GM12872 (cell line): Measurements from ENCODE around the gene HNRNPL.

Experiments
- TF ChIP-seq, protein P1 (sequence below): IDR thresholded peaks from 3 replicates; pipeline ENCODE4 v1.5.1; 2011; ENCODE audit warnings: low read depth, mild to moderate bottlenecking, low read length, moderate library complexity; ENCODE audit not compliant: insufficient read depth

HNRNPL gene

DNA sequence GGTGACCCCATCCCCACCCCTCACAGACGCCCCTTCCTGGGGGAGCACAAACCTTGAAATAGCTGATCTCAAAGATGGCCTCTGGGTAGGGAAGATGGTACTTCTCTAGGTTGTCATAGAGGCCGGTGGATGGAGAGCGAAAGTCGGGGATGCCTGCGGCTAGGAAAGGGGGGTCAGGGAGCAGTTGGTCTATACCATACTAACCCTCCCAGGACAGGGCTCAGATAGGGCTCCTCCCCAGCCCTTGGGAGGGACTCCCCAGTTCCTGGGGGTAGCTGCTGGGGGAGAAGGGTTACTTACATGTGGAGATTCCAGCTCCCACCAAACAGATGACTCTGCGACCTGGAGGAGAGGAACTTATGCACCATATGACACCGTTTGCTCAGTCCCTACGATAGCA, 40.0 kb upstream of the HNRNPL start:
- TF ChIP-seq, protein P1, sequence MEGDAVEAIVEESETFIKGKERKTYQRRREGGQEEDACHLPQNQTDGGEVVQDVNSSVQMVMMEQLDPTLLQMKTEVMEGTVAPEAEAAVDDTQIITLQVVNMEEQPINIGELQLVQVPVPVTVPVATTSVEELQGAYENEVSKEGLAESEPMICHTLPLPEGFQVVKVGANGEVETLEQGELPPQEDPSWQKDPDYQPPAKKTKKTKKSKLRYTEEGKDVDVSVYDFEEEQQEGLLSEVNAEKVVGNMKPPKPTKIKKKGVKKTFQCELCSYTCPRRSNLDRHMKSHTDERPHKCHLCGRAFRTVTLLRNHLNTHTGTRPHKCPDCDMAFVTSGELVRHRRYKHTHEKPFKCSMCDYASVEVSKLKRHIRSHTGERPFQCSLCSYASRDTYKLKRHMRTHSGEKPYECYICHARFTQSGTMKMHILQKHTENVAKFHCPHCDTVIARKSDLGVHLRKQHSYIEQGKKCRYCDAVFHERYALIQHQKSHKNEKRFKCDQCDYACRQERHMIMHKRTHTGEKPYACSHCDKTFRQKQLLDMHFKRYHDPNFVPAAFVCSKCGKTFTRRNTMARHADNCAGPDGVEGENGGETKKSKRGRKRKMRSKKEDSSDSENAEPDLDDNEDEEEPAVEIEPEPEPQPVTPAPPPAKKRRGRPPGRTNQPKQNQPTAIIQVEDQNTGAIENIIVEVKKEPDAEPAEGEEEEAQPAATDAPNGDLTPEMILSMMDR, result no peak

DNA sequence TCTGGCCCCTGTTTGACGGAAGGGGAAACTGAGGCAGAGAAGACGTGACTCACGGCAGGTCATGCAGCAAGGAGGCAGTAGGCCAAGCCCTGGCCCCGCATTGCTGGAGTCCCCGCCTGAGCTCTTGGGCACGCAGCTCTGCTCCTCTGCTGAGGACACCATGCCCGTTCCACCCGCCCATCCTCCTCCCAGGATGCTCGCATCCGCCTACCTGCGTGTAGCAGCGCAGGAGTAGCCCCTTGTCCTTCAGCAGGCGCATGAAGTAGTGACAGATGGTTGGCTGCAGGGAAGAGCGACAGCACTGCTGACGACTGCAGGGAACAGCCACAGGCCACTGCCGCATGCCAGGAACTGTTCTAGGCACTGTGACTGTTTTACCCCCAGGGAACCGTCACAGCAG, 39.1 kb upstream of the HNRNPL start:
- TF ChIP-seq, protein P1, result no peak

DNA sequence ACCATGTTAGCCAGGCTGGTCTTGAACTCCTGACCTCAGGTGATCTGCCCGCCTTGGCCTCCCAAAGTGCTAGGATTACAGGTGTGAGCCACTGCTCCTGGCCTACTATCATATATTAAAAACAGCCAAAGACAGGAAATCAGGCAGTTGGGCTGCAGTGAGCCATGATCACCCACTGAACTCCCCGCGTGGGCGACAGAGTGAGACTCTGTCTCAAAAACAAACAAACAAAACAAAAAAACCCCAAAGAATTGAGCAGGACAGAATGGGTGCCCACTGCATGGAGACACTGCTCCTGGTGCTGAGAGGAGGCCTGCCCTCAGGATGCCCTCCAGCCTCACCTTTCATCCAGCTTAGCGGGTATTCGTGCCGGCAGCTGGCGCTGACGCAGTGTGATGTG, 33.5 kb upstream of the HNRNPL start:
- TF ChIP-seq, protein P1, result no peak

DNA sequence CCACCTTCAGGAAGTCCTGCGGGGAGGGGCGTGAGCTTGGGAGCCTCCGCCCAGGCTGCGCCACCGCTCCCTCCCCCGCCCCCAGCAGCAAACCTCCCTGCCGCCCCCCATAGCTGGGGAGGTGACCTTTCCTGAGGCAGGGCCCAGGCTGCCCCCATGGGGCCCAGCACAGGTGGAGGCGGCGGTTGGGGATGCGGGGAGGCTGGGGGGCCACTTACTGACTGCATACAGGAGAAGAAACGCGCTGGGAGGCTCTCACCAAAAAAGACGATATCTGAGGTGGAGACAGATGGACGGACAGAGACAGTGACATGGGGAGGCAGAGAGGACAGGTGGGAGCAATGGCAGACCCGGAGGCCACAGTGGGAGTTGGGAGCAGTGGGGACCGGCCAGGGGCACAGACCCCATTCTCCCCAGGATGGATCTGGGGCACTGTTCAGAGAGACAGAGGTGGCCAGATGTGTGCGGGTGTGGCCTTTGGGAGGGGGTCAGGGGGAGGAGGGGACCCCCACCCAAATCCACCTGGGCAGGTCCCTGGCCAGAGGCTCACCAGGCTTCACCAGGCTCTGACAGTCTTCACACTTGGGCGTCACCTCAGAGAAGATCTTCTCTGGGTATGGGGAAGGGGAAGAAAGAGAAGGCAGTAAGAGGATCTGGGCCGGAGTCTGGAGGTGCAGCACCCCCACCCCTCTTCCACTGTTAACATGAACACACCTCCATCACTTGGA, 31.3 kb upstream of the HNRNPL start:
- TF ChIP-seq, protein P1, result no peak

DNA sequence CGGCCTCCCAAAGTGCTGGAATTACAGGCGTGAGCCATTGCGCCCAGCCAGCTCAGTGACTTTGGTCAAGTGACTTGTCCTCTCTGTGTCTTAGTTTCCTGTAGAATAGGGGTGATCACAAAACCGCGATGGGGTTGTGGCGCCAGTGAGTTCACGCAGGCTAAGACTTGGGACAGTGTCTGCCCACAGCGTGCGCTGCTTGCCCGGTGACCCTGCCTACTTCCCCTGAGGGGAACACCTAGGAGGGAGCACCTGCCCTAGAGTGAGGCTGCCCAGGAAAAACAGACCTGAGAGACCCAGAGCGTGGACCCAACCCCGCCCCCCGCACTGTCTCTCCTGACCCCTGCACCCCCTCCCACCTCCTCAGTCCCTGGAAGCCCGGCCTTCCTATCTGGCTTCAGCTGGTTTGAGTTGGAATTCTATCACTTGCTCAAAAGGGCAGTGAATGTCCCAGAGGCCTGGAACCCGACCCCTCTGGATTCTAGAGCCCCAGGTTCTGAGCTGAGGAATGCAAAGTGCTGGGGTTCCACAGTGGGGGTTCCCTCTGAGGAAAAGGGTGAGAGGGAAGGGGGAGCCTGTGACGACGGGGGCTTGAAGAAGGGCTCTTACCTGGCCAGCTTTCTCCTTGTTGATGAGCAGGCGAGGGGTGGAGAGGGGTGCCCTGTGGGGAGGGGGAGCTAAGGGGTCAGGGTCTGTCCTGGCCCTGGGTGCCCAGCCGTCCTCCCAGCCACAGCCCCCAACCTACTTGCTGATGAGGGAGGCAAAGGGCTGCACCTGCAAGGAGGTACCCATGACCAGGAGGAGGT, 30.5 kb upstream of the HNRNPL start:
- TF ChIP-seq, protein P1, result no peak

DNA sequence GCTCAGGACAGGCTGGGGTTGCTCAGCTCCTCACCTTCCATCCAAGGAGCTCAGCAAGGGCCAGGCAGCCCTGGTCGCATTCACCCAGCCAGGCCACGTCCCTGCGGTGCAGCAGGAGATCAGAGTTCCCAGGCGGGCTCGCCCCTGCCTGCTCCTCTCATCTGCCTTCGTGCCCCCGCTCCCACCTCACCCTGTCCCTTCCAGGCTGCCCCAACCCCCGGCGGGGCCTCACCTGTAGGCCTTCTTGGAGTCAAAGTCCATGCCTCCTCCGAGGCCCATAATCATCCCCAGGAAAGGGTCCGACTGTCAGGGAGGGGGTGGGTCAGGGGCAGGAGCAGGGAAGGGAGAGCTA, 29.6 kb upstream of the HNRNPL start:
- TF ChIP-seq, protein P1, result no peak

DNA sequence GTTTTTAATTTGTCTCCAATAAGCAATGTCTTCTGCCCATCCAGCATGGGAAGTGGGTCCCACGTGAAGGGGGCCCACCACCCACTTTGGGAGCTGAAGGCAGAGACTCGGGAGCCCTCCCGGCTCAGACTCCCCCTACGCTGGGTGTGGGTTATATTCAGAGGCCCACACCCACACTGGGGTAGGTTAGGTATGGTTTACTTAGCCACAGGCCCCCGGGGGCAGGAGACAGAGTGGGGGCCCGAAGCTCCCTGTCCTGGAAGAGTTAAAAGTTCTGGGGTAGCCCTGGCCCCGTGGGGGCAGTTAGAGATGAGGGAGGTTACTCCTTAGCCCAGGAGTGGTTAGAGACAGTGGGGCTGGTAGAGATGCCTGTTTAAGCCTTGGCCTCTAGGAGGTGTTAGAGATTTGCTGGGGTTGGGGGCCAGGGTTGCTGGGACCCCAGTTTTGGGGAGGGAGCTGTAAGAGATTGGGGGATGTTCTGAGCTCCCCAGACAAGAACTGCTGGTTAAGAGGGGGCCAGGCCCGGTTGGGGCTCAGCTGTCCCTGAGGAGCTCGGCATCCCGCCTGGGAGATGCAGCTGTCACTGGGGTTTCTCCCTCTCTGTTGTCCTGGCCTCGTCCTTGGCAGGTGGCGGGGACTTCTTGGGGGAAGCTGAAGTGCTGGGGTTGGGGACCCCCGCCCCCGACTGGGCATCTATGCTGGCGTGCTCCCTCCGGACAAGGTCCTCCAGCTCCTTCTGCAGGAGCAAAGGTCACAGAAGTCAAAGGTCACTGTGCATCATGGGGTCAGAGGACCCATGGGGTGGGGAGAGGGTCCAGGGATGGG, 29.0 kb upstream of the HNRNPL start:
- TF ChIP-seq, protein P1, result 0 out of 3 replicates have a peak, but pooled peaks have one; percentile 19
